SK-N-MC (cell line): ENCODE measurements around the gene CXCL8.

Source experiments
- EZH2 ChIP-seq: fragments of 200-600 bp; sonication (generic); IDR thresholded peaks from one replicate; pipeline ENCODE4 v1.6.1; 2017; ENCODE audit warnings: antibody characterized with exemption
- FOXP2 ChIP-seq: optimal IDR thresholded peaks from 2 replicates; pipeline ENCODE3; 2011; ENCODE audit warnings: mild to moderate bottlenecking, moderate library complexity; ENCODE audit not compliant: insufficient read depth; ENCODE audit errors: extremely low read length, control extremely low read depth
- POLR2AphosphoS5 ChIP-seq: IDR thresholded peaks from 2 replicates; pipeline ENCODE4 v1.6.1; 2012; ENCODE audit warnings: mild to moderate bottlenecking, low read depth, low read length, borderline replicate concordance

GRCh38 chr4:73707918-73708577 lies 32.3 kb upstream of the CXCL8 start:
- TF ChIP-seq POLR2AphosphoS5 (no peak), EZH2 (no peak), FOXP2 (no peak)
